Mesendoderm (in vitro differentiated cells): ENCODE data around the gene CCR9.

Experiments used
- DNase-seq: peaks from one replicate; pipeline ENCODE4 v3.0.0; 2013
- H2AK5ac ChIP-seq: 2 replicates; pipeline ENCODE4 v1.6.1; 2013; ENCODE audit warnings: low read length, inconsistent platforms
- H2BK120ac ChIP-seq: 2 replicates; pipeline ENCODE4 v1.6.1; 2013; ENCODE audit warnings: low read depth, mild to moderate bottlenecking, low read length, moderate library complexity, mixed read lengths
- H2BK15ac ChIP-seq: replicated peaks from 2 replicates; pipeline ENCODE4 v1.6.1; 2013; ENCODE audit warnings: low read depth, mild to moderate bottlenecking, moderate library complexity
- H2BK5ac ChIP-seq: 2 replicates; pipeline ENCODE4 v1.6.1; 2013; ENCODE audit warnings: low read length, inconsistent platforms
- H3K18ac ChIP-seq: 2 replicates; pipeline ENCODE4 v1.6.1; 2013; ENCODE audit warnings: mild to moderate bottlenecking, low read length, mixed read lengths
- H3K23ac ChIP-seq: one replicate; pipeline ENCODE4 v1.6.1; 2013; ENCODE audit warnings: low read length
- H3K27ac ChIP-seq: 2 replicates; pipeline ENCODE4 v1.5.1; 2013; ENCODE audit warnings: low read depth, mild to moderate bottlenecking, inconsistent platforms, low read length, moderate library complexity
- H3K27me3 ChIP-seq: 2 replicates; pipeline ENCODE4 v1.6.1; 2013; ENCODE audit warnings: low read length, control low read depth, mild to moderate bottlenecking, inconsistent platforms; ENCODE audit not compliant: insufficient read depth, poor library complexity
- H3K36me3 ChIP-seq: 2 replicates; pipeline ENCODE4 v1.6.1; 2013; ENCODE audit warnings: low read length, inconsistent platforms; ENCODE audit not compliant: control insufficient read depth, insufficient read depth
- H3K4ac ChIP-seq: one replicate; pipeline ENCODE4 v1.6.1; 2013; ENCODE audit warnings: low read depth, mild to moderate bottlenecking, low read length, moderate library complexity
- H3K4me1 ChIP-seq: 2 replicates; pipeline ENCODE4 v1.6.1; 2013; ENCODE audit warnings: low read depth, low read length, inconsistent platforms; ENCODE audit not compliant: control insufficient read depth
- H3K4me2 ChIP-seq: 2 replicates; pipeline ENCODE4 v1.6.1; 2013; ENCODE audit warnings: low read length
- H3K4me3 ChIP-seq: 2 replicates; pipeline ENCODE4 v1.5.1; 2013; ENCODE audit warnings: mild to moderate bottlenecking, low read length
- H3K56ac ChIP-seq: one replicate; pipeline ENCODE4 v1.6.1; 2013; ENCODE audit warnings: low read length
- H3K79me1 ChIP-seq: 2 replicates; pipeline ENCODE4 v1.6.1; 2013; ENCODE audit warnings: low read length, inconsistent platforms
- H3K79me2 ChIP-seq: 2 replicates; pipeline ENCODE4 v1.6.1; 2013; ENCODE audit warnings: mild to moderate bottlenecking, low read length; ENCODE audit not compliant: control insufficient read depth, insufficient read depth
- H3K9ac ChIP-seq: 2 replicates; pipeline ENCODE4 v1.6.1; 2013; ENCODE audit warnings: low read length, inconsistent platforms
- H4K5ac ChIP-seq: one replicate; pipeline ENCODE4 v1.6.1; 2013; ENCODE audit warnings: low read length
- H4K8ac ChIP-seq: one replicate; pipeline ENCODE4 v1.6.1; 2013; ENCODE audit warnings: low read depth, mild to moderate bottlenecking, control low read depth, low read length, moderate library complexity
- WGBS: extraction: QIAGEN DNeasy Blood & Tissue Kit; methylation state at CpG from one replicate; pipeline ENCODE4 v1.1.7; 2013; ENCODE audit warnings: low lambda C conversion rate, missing lambda C conversion rate; ENCODE audit not compliant: insufficient coverage; ENCODE audit errors: extremely low coverage; 5-methylcytosine and 5-hydroxymethylcytosine counted together

The CCR9 gene

DNA sequence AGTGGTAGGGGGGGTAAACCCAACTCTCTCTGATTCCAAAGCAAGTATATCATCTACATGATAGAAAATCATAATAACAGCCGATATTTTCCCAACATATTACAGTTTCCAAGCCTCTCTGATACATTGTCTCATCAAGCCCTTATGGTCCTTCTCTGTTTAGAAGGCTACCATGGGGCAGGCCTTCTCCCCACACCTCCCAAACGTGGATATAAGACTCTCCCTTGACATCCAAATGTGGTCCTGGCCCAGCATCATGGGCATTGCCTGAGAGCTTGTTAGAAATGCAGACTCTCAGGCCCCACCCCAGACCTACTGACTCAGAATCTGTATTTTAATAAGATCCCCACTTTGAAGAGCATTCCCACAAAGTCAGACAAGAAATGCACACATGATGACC is 17.7 kb upstream of the CCR9 start:
- no peak overlapping the region for H3K56ac ChIP-seq
- H2BK5ac ChIP-seq = no peak overlapping the region
- H3K36me3 ChIP-seq = no peaks in the 10 kb centered on the region
- no peak overlapping the region for H3K27ac ChIP-seq
- H2BK120ac ChIP-seq = no peak overlapping the region
- no CpG with 5 or more reads among the region's 2 CpGs for WGBS
- no peaks in the 10 kb centered on the region for H3K4me1 ChIP-seq
- H3K18ac ChIP-seq = no peak overlapping the region
- no peak overlapping the region for H2BK15ac ChIP-seq
- no peak overlapping the region for H3K4me3 ChIP-seq
- H3K9ac ChIP-seq = no peak overlapping the region
- no peak overlapping the region for H3K4ac ChIP-seq
- H4K8ac ChIP-seq = no peak overlapping the region
- no peak overlapping the region for H3K4me2 ChIP-seq
- H4K5ac ChIP-seq = no peak overlapping the region
- H2AK5ac ChIP-seq = no peak overlapping the region
- H3K79me2 ChIP-seq = no peaks in the 10 kb centered on the region
- no peaks in the 10 kb centered on the region for H3K27me3 ChIP-seq
- DNase-seq = no peak
- H3K23ac ChIP-seq = no peak overlapping the region
- H3K79me1 ChIP-seq = no peaks in the 10 kb centered on the region

DNA sequence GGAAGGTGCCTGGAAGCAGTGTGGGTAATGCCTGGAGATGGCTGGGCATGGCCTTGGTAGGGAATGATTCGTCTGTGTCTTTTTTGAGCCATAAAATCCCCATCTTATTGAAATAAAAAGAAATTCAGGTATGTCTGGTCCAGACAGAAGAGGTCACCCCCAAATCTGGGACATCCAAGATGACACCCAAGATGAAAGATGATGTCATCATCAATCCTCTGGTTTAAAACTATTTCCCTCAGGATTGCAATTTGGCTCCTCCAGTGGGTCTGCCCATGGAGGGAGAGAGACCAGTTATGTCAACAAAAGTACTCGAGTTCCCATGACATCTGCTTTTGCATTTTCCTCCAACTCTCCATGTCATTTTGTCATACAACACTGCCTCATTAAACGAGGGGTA is 16.7 kb upstream of the CCR9 start:
- H3K4ac ChIP-seq = no peak overlapping the region
- H3K56ac ChIP-seq = no peak overlapping the region
- no peak overlapping the region for H3K9ac ChIP-seq
- no peak overlapping the region for H3K4me2 ChIP-seq
- no peak overlapping the region for H2BK15ac ChIP-seq
- no peaks in the 10 kb centered on the region for H3K27me3 ChIP-seq
- no peak overlapping the region for H3K4me3 ChIP-seq
- H2AK5ac ChIP-seq = no peak overlapping the region
- H3K4me1 ChIP-seq = no peaks in the 10 kb centered on the region
- H3K27ac ChIP-seq = no peak overlapping the region
- H3K79me2 ChIP-seq = no peaks in the 10 kb centered on the region
- H4K8ac ChIP-seq = no peak overlapping the region
- H3K18ac ChIP-seq = no peak overlapping the region
- no peaks in the 10 kb centered on the region for H3K79me1 ChIP-seq
- WGBS = no CpG with 5 or more reads among the region's 3 CpGs
- no peak overlapping the region for H2BK5ac ChIP-seq
- no peak overlapping the region for H4K5ac ChIP-seq
- DNase-seq = no peak
- no peak overlapping the region for H3K23ac ChIP-seq
- no peaks in the 10 kb centered on the region for H3K36me3 ChIP-seq
- no peak overlapping the region for H2BK120ac ChIP-seq

DNA sequence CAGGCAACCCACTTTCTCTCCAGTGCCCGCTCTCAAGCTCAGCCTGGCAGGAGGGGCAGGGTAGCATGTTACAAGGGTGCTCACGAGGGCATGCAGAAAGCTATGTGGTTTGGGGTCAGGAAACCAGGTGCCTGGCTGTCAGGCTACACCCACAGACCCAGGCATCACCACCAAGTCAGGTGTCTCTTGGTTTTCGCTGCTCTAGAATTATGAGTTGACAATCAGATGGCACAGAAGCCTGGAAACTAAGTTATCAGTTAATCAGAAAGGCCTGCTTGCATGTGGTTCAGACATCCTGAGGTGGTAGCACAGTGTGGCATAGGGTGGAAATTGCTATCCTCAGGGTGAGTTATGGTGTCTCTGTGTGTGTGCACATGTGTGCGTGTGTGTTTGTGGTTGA is 16.2 kb upstream of the CCR9 start:
- Histone ChIP-seq H3K4me3 (no peak overlapping the region), H3K56ac (no peak overlapping the region), H3K79me2 (no peaks in the 10 kb centered on the region), H3K23ac (no peak overlapping the region), H2BK5ac (no peak overlapping the region), H4K8ac (no peak overlapping the region), H3K4me2 (no peak overlapping the region), H3K18ac (no peak overlapping the region), H4K5ac (no peak overlapping the region), H3K27ac (no peak overlapping the region), H3K27me3 (no peaks in the 10 kb centered on the region), H2BK120ac (no peak overlapping the region), H3K36me3 (no peaks in the 10 kb centered on the region), H2BK15ac (no peak overlapping the region), H3K4me1 (no peaks in the 10 kb centered on the region), H3K9ac (no peak overlapping the region), H3K4ac (no peak overlapping the region), H3K79me1 (no peaks in the 10 kb centered on the region), H2AK5ac (no peak overlapping the region)
- WGBS = no CpG with 5 or more reads among the region's 4 CpGs
- DNase-seq = no peak

DNA sequence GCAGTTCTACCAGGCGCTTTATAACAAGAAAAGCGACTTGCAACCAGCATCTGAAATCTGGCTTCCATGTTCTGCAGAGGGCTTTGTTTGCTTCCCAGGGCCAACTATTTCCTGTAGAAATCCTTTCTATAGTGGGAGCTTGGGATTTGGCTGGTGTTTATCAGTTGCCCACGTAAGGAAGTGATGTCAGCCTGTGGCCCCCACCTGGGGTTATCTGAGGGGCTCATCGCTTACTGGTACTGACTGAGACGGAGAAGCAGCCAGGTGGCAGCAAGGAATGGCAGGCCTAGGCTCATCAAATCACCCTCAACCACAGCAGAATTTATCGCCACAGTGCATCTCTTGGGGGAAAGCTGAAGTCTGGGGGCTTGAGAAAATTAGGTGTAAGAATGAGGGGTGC is 14.6 kb upstream of the CCR9 start:
- no peak overlapping the region for H2BK120ac ChIP-seq
- peak; percentile 10 for DNase-seq
- H3K56ac ChIP-seq = no peak overlapping the region
- no peak overlapping the region for H3K27ac ChIP-seq
- H3K9ac ChIP-seq = no peak overlapping the region
- no peak overlapping the region for H3K4me3 ChIP-seq
- no peak overlapping the region for H2BK5ac ChIP-seq
- H2AK5ac ChIP-seq = no peak overlapping the region
- H3K79me1 ChIP-seq = no peaks in the 10 kb centered on the region
- H3K4me2 ChIP-seq = no peak overlapping the region
- H3K23ac ChIP-seq = no peak overlapping the region
- WGBS = no CpG with 5 or more reads among the region's 6 CpGs
- no peaks in the 10 kb centered on the region for H3K4me1 ChIP-seq
- no peak overlapping the region for H2BK15ac ChIP-seq
- H3K36me3 ChIP-seq = no peaks in the 10 kb centered on the region
- H4K5ac ChIP-seq = no peak overlapping the region
- no peaks in the 10 kb centered on the region for H3K79me2 ChIP-seq
- no peaks in the 10 kb centered on the region for H3K27me3 ChIP-seq
- H3K18ac ChIP-seq = no peak overlapping the region
- no peak overlapping the region for H3K4ac ChIP-seq
- no peak overlapping the region for H4K8ac ChIP-seq

DNA sequence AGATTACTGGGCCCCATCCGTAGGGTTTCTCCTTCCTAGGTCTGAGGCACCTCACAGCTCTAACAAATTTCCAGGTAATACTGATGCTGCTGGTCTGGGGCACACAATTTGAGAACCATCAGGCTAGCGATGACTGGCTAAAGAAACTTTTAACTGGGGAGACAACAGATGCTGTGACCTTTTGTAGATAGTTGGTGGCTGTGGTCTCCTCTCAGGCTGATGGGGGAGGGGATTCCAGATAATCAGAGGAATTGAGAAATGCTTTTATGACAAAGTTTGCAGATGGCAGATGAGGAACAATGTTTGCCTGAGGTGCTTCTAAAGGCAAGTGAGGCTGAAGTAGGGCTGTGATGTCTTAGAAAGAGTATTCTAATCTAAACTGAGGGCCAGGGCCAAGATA is 13.8 kb upstream of the CCR9 start:
- H4K5ac ChIP-seq = no peak overlapping the region
- H3K79me1 ChIP-seq = no peaks in the 10 kb centered on the region
- no peak overlapping the region for H3K18ac ChIP-seq
- no CpG with 5 or more reads among the region's 2 CpGs for WGBS
- H3K56ac ChIP-seq = no peak overlapping the region
- H3K9ac ChIP-seq = no peak overlapping the region
- no peak overlapping the region for H2BK5ac ChIP-seq
- H2BK15ac ChIP-seq = no peak overlapping the region
- no peak overlapping the region for H2AK5ac ChIP-seq
- no peak overlapping the region for H4K8ac ChIP-seq
- H3K36me3 ChIP-seq = no peaks in the 10 kb centered on the region
- no peak overlapping the region for H3K4me2 ChIP-seq
- H3K4me3 ChIP-seq = no peak overlapping the region
- no peak overlapping the region for H2BK120ac ChIP-seq
- no peaks in the 10 kb centered on the region for H3K4me1 ChIP-seq
- H3K4ac ChIP-seq = no peak overlapping the region
- H3K27ac ChIP-seq = no peak overlapping the region
- H3K79me2 ChIP-seq = no peaks in the 10 kb centered on the region
- no peaks in the 10 kb centered on the region for H3K27me3 ChIP-seq
- DNase-seq = no peak
- no peak overlapping the region for H3K23ac ChIP-seq

DNA sequence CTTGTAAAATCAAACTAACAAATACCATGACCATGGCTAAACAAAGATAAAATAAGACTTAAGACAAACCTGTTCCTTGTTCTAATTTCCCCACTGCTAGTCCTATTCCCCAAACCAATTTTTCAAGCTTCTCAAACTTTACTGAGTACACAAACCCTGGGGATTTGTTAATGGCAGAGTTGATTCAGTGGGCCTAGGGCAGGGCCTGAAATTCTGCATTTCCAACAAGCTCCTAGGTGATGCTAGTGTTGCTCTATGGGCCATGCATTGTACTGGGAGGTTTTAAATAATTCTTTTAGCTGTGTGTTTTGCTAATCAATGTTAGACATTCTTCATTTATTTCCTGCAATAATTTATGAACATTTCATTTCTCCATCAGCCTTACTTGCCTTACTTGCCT is 13.3 kb upstream of the CCR9 start:
- H2BK120ac ChIP-seq = no peak overlapping the region
- no peak overlapping the region for H4K8ac ChIP-seq
- no peak for DNase-seq
- no peak overlapping the region for H3K9ac ChIP-seq
- no peak overlapping the region for H2BK5ac ChIP-seq
- no peaks in the 10 kb centered on the region for H3K4me1 ChIP-seq
- H2AK5ac ChIP-seq = no peak overlapping the region
- no peaks in the 10 kb centered on the region for H3K27me3 ChIP-seq
- no peaks in the 10 kb centered on the region for H3K36me3 ChIP-seq
- no peaks in the 10 kb centered on the region for H3K79me1 ChIP-seq
- H3K79me2 ChIP-seq = no peaks in the 10 kb centered on the region
- H4K5ac ChIP-seq = no peak overlapping the region
- no peak overlapping the region for H3K4me2 ChIP-seq
- no peak overlapping the region for H3K56ac ChIP-seq
- no peak overlapping the region for H3K18ac ChIP-seq
- no peak overlapping the region for H2BK15ac ChIP-seq
- no peak overlapping the region for H3K27ac ChIP-seq
- H3K4ac ChIP-seq = no peak overlapping the region
- H3K4me3 ChIP-seq = no peak overlapping the region
- no peak overlapping the region for H3K23ac ChIP-seq
